Left lung (tissue), 10 donors: ENCODE data around the gene HPCAL4. TPM values are rescaled to one million over a fixed set of nuclear protein-coding genes. Genes with fewer than 3 reads are reported as not detected.

Source experiments
- ATAC-seq: fragments of 200-7000 bp; cut with Tn5 transposase; one replicate; pipeline ENCODE4 v1.9.1; 2020; ENCODE audit warnings: moderate library complexity
- DNase-seq, 4 donors: peaks; one replicate each; pipeline ENCODE4 v3.0.0-alpha.2; 2013 to 2020
- H3K27ac ChIP-seq, 2 donors: fragments of 200-600 bp; sonication (generic) in 1 of 2; one replicate each; pipeline versions ENCODE4 v1.5.0 to v1.8.0; 2020 to 2021
- H3K27me3 ChIP-seq, 2 donors: fragments of 200-600 bp; sonication (generic) in 1 of 2; one replicate each; pipeline versions ENCODE4 v1.5.0 to v1.8.0; 2020 to 2021
- H3K36me3 ChIP-seq, 2 donors: fragments of 200-600 bp; sonication (generic) in 1 of 2; one replicate each; pipeline versions ENCODE4 v1.5.0 to v1.8.0; 2020 to 2021
- H3K4me1 ChIP-seq, 2 donors: fragments of 200-600 bp; one replicate each; pipeline ENCODE4 v1.8.0; 2021
- H3K4me3 ChIP-seq, 2 donors: fragments of 200-600 bp; sonication (generic) in 1 of 2; one replicate each; pipeline versions ENCODE4 v1.5.0 to v1.8.0; 2020 to 2021; ENCODE audit warnings: mild to moderate bottlenecking in 1 of 2
- H3K9me3 ChIP-seq, 2 donors: fragments of 200-600 bp; sonication (generic) in 1 of 2; one replicate each; pipeline versions ENCODE4 v1.5.0 to v1.8.0; 2020 to 2021
- CTCF ChIP-seq, 2 donors: fragments of 200-600 bp; sonication (generic) in 1 of 2; IDR thresholded peaks; one replicate each; pipeline versions ENCODE4 v1.5.0 to v1.8.0; 2021; ENCODE audit warnings: antibody characterized with exemption in 2 of 2
- intact Hi-C, 2 donors: fragments of 100-400 bp; cut with DNase I; formaldehyde crosslinking; loops; one replicate each; pipeline versions ENCODE4 v1.11.2 to v1.14.2; 2022
- polyA plus RNA-seq, 6 donors: library from polyadenylated mRNA; unstranded; fragments of 120-200 nt; gene quantifications; one replicate each; pipeline ENCODE4 v1.2.1, GENCODE V29; 2013; ENCODE audit not compliant: insufficient read length in 6 of 6
- total RNA-seq, 2 donors: library from RNA; stranded (reverse); fragmentation: NEBNext Ultra II Directional; extraction: Animal tissue kit (Norgen Biotek cat#: 25700); gene quantifications; one replicate each; pipeline ENCODE4 v1.2.1, GENCODE V29; 2021
- donor health status: DM: no; HTN: yes; CAD: no.
- donor health status: DM: no; HTN: no; CAD: no.

Gene HPCAL4
- total and polyA plus RNA-seq, 8 donors: 0.04 to 1.9 (median 0.14) TPM

- H3K27ac ChIP-seq: no peak overlapping the region
- intact Hi-C loops: loop anchor here (5.0 to 10.0 kb wide), 2 partner anchors 45 to 47 kb away; no protein-coding TSS in a partner anchor
- no peaks in the 10 kb centered on the region for H3K4me1 ChIP-seq
- H3K4me3 ChIP-seq: no peak overlapping the region
- no peak for DNase-seq
- TF ChIP-seq CTCF (IDR thresholded peaks at IDR 0.05): no peak
- no peaks in the 10 kb centered on the region for H3K36me3 ChIP-seq
- H3K27me3 ChIP-seq: peaks cover 0 to 10% of the 10 kb centered on the region in 2 donors
- ATAC-seq: no peak
- H3K9me3 ChIP-seq: no peaks in the 10 kb centered on the region
Measured at GRCh38 chr1:39652105-39652504, 39.1 kb downstream of the HPCAL4 start.

GRCh38 chr1:39650431-39650830, 40.8 kb downstream of the HPCAL4 start:
- Histone ChIP-seq H3K36me3 (no peaks in the 10 kb centered on the region), H3K9me3 (no peaks in the 10 kb centered on the region), H3K4me1 (peaks cover 0 to 3% of the 10 kb centered on the region in 2 donors), H3K4me3 (no peak overlapping the region), H3K27ac (no peak overlapping the region), H3K27me3 (peaks cover 0 to 10% of the 10 kb centered on the region in 2 donors)
- DNase-seq: no peak
- no peak for ATAC-seq
- TF ChIP-seq CTCF (IDR thresholded peaks at IDR 0.05): no peak
- intact Hi-C loops: loop anchor here (5.0 to 10.0 kb wide), 2 partner anchors 43 to 46 kb away; no protein-coding TSS in a partner anchor

- H3K9me3 ChIP-seq: no peaks in the 10 kb centered on the region
- H3K4me3 ChIP-seq: no peak overlapping the region
- H3K27me3 ChIP-seq: peaks cover 0 to 10% of the 10 kb centered on the region in 2 donors
- intact Hi-C loops: loop anchor here (5.0 to 10.0 kb wide), 2 partner anchors 42 to 45 kb away; no protein-coding TSS in a partner anchor
- no peak for ATAC-seq
- no peak for DNase-seq
- no peaks in the 10 kb centered on the region for H3K36me3 ChIP-seq
- H3K4me1 ChIP-seq: peaks cover 0 to 3% of the 10 kb centered on the region in 2 donors
- no peak overlapping the region for H3K27ac ChIP-seq
- TF ChIP-seq CTCF (IDR thresholded peaks at IDR 0.05): no peak
Measured at GRCh38 chr1:39649636-39650185, 41.5 kb downstream of the HPCAL4 start.

GRCh38 chr1:39648496-39648895, 42.7 kb downstream of the HPCAL4 start:
- Histone ChIP-seq H3K4me3 (no peak overlapping the region), H3K9me3 (no peaks in the 10 kb centered on the region), H3K36me3 (no peaks in the 10 kb centered on the region), H3K4me1 (peaks cover 0 to 3% of the 10 kb centered on the region in 2 donors), H3K27ac (no peak overlapping the region), H3K27me3 (no peaks in the 10 kb centered on the region)
- no peak for DNase-seq
- no peak for ATAC-seq
- no peak for TF ChIP-seq CTCF (IDR thresholded peaks at IDR 0.05)
- intact Hi-C loops: no loop called here

- no peak for ATAC-seq
- TF ChIP-seq CTCF (IDR thresholded peaks at IDR 0.05): no peak
- DNase-seq: no peak
- Histone ChIP-seq H3K4me3 (no peak overlapping the region), H3K4me1 (peaks cover 0 to 3% of the 10 kb centered on the region in 2 donors), H3K36me3 (no peaks in the 10 kb centered on the region), H3K27me3 (no peaks in the 10 kb centered on the region), H3K9me3 (no peaks in the 10 kb centered on the region), H3K27ac (no peak overlapping the region)
- intact Hi-C loops: no loop called here
Measured at GRCh38 chr1:39647247-39647646, 44.0 kb downstream of the HPCAL4 start.
